MCF 10A (cell line): ENCODE results near the gene MKRN1. TPM values are rescaled to one million over a fixed set of nuclear protein-coding genes. Genes with fewer than 3 reads are reported as not detected.
A peak's percentile ranks its signal among the peaks of the same experiment; 100 is the strongest.
"Not testable (repeated sequence)": the region's sequence is repeated elsewhere in the genome, so short reads cannot be mapped to it uniquely, and the experiment has no call there.

ENCODE experiments used
- BruUV-seq: library from RNA; stranded (reverse); fragments of 400-500 nt; replicated peaks from 2 replicates; lab custom pipeline; 2021; lab: Mats Ljungman, UMichigan
- CTCF ChIA-PET: fragments of 300-600 bp; sonication (Branson Sonifier 250); formaldehyde crosslinking; extraction: SDS; loops from one replicate; lab custom pipeline; 2021; ENCODE audit warnings: antibody characterized with exemption, inconsistent platforms; lab: Yijun Ruan, JAX
- POLR2A ChIA-PET: fragments of 300-600, 350-650 bp; sonication (Branson Sonifier 250); formaldehyde crosslinking; extraction: SDS; loops from one replicate; lab custom pipeline; 2020; ENCODE audit warnings: antibody characterized with exemption, inconsistent platforms; lab: Yijun Ruan, JAX
- DNase-seq: peaks from one replicate; pipeline ENCODE4 v3.0.0-alpha.2; 2018; ENCODE audit not compliant: unreplicated experiment
- H3K27ac Mint-ChIP-seq: one replicate; pipeline ENCODE4 v1.8.0; 2022; ENCODE audit warnings: mild to moderate bottlenecking, low read depth, mixed read lengths; ENCODE audit not compliant: unreplicated experiment
- H3K27me3 Mint-ChIP-seq: one replicate; pipeline ENCODE4 v1.8.0; 2022; ENCODE audit warnings: mixed read lengths; ENCODE audit not compliant: insufficient read depth, unreplicated experiment
- H3K36me3 Mint-ChIP-seq: one replicate; pipeline ENCODE4 v1.8.0; 2022; ENCODE audit warnings: mild to moderate bottlenecking, moderate library complexity, mixed read lengths; ENCODE audit not compliant: insufficient read depth, unreplicated experiment
- H3K4me1 Mint-ChIP-seq: one replicate; pipeline ENCODE4 v1.8.0; 2022; ENCODE audit warnings: mixed read lengths; ENCODE audit not compliant: insufficient read depth, unreplicated experiment
- H3K4me3 Mint-ChIP-seq: one replicate; pipeline ENCODE4 v1.8.0; 2022; ENCODE audit warnings: mild to moderate bottlenecking, moderate library complexity, mixed read lengths; ENCODE audit not compliant: unreplicated experiment
- H3K9me3 Mint-ChIP-seq: one replicate; pipeline ENCODE4 v1.8.0; 2022; ENCODE audit warnings: mixed read lengths; ENCODE audit not compliant: unreplicated experiment
- CTCF ChIP-seq: fragments of 200-600 bp; IDR thresholded peaks from one replicate; pipeline ENCODE4 v1.8.0; 2022; ENCODE audit warnings: antibody characterized with exemption, mild to moderate bottlenecking; ENCODE audit not compliant: unreplicated experiment
- intact Hi-C: fragments of 100-400 bp; cut with micrococcal nuclease; formaldehyde crosslinking; loops from 2 replicates; pipeline ENCODE4 v1.14.1; 2022
- total RNA-seq: library from RNA; stranded (reverse); gene quantifications from 2 replicates; pipeline ENCODE4 v1.2.3, GENCODE V29; 2022

Gene MKRN1
- total RNA-seq, 1 experiment from 2014 or later, result 65.5 TPM

DNA sequence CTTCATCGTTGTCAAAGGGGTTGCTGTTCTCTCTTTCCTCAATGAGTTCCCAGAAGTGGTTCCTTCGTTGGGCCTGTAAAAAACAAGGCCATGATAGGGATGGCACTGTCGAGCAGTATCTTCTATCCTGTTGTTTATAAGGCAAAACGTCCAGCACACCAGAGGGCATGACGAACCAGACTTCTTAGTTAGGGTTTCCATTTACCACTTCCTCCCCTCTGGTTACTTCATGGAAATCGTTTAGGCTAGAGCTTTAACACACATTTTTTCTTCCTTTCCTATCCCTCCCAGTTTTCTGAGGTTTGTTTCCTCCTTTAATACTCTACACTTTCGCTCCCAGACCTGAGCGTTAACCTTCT is 24.7 kb downstream of the MKRN1 start:
- no peak for DNase-seq
- Mint-ChIP-seq H3K9me3 (no peaks in the 10 kb centered on the region), H3K36me3 (peaks cover 64% of the 10 kb centered on the region), H3K27ac (no peak overlapping the region), H3K27me3 (no peaks in the 10 kb centered on the region), H3K4me1 (no peaks in the 10 kb centered on the region), H3K4me3 (no peak overlapping the region)
- POLR2A ChIA-PET, result no interaction called here
- intact Hi-C loops, result no loop called here
- no TSS peak for BruUV-seq
- no peak for TF ChIP-seq CTCF
- CTCF ChIA-PET, result interaction anchor here (0.5 to 1.1 kb wide), 3 partner anchors 28 to 1184 kb away, joined by 3 to 5 read pairs (median 4); no protein-coding TSS in a partner anchor

DNA sequence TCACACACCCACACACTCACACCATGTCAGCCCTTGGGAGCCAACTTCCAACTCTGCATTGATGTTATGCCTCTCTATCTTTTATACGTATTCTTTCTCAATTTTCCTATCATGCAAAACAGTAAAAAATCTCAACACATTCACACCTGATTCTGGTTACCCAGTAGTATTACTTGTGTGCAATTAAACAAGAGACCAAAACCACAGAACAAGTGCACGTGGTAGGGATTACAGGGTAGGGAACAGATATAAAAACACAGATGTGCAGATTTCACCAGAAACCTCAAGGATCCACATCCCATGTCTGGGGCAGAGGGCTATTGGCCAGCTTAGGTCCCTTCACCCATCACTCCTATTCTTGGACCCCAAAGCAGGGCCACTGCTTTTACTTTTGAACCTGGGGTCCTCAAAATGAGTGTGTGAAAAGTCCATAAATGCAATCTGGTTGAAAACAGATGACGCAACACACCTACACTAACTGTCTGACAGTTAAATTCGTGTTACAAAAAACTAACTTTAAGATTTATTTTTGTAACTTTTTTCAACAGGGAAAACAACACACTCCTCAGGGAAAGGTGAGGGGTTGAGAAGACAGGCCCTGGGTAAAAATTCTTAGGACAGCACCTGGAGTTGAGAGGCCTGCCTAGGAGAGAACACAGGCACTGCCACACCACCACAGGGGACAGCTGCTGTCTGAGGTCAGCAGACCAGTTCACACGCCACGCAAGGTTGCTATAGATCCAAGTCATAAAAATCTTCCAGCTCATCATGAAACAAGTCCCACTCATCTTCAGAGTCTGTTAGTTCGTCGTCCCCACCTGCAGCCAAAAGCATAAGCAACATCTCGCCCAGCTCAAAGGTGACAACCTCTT is 25.3 kb downstream of the MKRN1 start:
- H3K27ac Mint-ChIP-seq, H3K4me3 Mint-ChIP-seq, H3K27me3 Mint-ChIP-seq, intact Hi-C loops, DNase-seq, H3K9me3 Mint-ChIP-seq, H3K4me1 Mint-ChIP-seq: not testable (repeated sequence)
- H3K36me3 Mint-ChIP-seq, result peaks cover 58% of the 10 kb centered on the region
- ChIA-PET POLR2A (interaction anchor here (1.2 kb wide), 1 partner anchor 23 kb away, joined by 3 read pairs; no protein-coding TSS in a partner anchor), CTCF (interaction anchor here (0.6 to 1.1 kb wide), 3 partner anchors 10 to 221 kb away, joined by 3 to 5 read pairs (median 4); no protein-coding TSS in a partner anchor)
- TSS peak; percentile 35 for BruUV-seq

GRCh38 chr7:140453273-140453672 is 26.0 kb downstream of the MKRN1 start:
- ChIA-PET CTCF (interaction anchor here (0.6 kb wide), 2 partner anchors 10 to 15 kb away, joined by 3 read pairs; no protein-coding TSS in a partner anchor), POLR2A (interaction anchor here (1.2 kb wide), 1 partner anchor 24 kb away, joined by 3 read pairs; no protein-coding TSS in a partner anchor)
- H3K9me3 Mint-ChIP-seq, result no peaks in the 10 kb centered on the region
- intact Hi-C loops, result no loop called here
- TF ChIP-seq CTCF, result no peak
- no TSS peak for BruUV-seq
- no peaks in the 10 kb centered on the region for H3K4me1 Mint-ChIP-seq
- no peak overlapping the region for H3K4me3 Mint-ChIP-seq
- DNase-seq, result no peak
- no peak overlapping the region for H3K27ac Mint-ChIP-seq
- no peaks in the 10 kb centered on the region for H3K27me3 Mint-ChIP-seq
- peaks cover 51% of the 10 kb centered on the region for H3K36me3 Mint-ChIP-seq

DNA sequence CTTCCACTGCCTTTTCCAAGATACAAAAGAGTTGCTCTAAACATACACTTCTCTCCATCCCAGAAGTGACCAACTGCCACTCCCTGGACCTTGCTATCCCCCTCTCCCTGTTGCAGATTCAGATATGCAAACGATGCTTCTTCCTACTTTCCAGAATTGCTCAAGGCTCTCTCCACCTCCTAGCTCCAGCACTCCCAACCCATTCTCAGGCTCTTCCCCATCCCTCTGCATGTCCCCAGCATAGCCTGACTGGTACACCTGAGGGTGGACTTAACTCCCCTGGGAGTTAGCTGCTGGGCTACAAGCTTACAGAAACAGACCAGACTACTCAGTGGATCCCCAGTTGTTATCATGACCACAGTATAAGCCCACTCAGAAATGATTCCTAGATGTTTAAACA is 27.6 kb downstream of the MKRN1 start:
- peaks cover 39% of the 10 kb centered on the region for H3K36me3 Mint-ChIP-seq
- intact Hi-C loops, result no loop called here
- no peaks in the 10 kb centered on the region for H3K9me3 Mint-ChIP-seq
- TF ChIP-seq CTCF, result no peak
- no peaks in the 10 kb centered on the region for H3K4me1 Mint-ChIP-seq
- H3K27me3 Mint-ChIP-seq, result no peaks in the 10 kb centered on the region
- no TSS peak for BruUV-seq
- CTCF ChIA-PET, result no interaction called here
- POLR2A ChIA-PET, result interaction anchor here (0.6 kb wide), 1 partner anchor 26 kb away, joined by 3 read pairs; no protein-coding TSS in a partner anchor
- no peak for DNase-seq
- no peak overlapping the region for H3K27ac Mint-ChIP-seq
- H3K4me3 Mint-ChIP-seq, result no peak overlapping the region
